Fibroblast of peridontal ligament (primary cell): Measurements from ENCODE around the gene TRAPPC2.

ENCODE experiments used
- DNase-seq: peaks from one replicate; pipeline ENCODE4 v3.0.0-alpha.2; 2010; ENCODE audit errors: extremely low read depth

Gene TRAPPC2

DNA sequence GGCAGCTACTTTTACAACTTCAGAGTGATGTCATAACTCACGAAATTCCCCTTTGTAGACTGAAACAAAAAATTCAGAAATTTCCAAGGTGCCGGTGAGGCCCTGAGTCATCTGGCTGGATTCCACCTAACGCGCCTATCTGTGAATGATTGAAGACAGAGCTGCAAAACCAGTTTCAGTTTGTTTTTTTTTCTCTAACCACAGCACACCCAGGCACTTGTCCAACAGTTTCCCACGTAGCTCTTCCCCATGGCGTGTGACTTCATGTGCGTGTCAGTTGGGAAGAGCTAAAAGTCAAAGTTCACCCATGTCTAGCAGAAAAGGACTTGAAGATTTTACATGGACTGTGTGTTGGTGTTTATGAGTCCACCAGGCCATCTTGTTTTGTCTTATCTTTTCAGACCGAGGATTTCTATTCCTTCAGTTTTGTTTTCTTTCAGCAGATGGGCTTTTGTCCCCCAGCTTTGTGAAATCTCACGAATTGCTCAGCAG is 65.1 kb downstream of the TRAPPC2 start:
- DNase-seq, result peak; percentile 97

DNA sequence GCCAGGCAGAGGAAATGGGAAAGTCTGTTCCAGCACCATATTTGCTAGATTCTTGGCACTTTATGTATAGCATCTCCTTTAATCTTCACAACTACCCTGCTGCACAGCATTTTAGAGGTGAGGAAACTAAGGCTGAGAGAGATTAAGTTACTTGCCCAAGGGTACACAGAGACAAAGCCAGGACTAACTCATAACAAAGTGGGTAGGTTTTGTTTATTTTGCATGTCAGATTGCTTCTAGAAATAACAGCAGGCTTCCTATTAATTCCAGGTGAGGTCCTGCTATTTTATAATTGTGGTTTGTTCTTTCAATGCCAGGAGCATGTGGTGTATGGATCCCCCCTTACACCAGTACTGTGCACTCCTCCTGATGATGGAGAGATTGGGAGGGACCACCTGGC is 66.5 kb downstream of the TRAPPC2 start:
- DNase-seq, result no peak

GRCh38 chrX:13666836-13667235 is 67.6 kb downstream of the TRAPPC2 start:
- no peak for DNase-seq

DNA sequence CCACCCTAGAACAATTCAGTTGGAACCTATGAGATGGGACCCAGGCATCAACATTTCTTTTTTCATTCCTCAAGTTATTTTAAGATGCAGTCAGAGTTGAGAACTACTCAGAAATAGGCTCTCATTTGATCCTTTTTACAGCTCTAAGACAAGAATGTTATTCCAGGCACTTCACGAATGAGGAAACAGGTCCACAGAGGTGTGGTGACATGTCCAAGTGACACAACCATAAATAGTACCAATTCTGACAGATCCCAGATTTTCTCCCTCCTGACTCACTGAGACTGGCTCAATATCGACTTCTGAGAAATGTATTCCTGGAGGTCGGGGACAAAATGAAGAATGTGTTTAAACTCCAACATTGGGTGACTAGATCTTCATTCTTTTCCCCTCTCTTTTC is 70.4 kb downstream of the TRAPPC2 start:
- DNase-seq, result no peak

DNA sequence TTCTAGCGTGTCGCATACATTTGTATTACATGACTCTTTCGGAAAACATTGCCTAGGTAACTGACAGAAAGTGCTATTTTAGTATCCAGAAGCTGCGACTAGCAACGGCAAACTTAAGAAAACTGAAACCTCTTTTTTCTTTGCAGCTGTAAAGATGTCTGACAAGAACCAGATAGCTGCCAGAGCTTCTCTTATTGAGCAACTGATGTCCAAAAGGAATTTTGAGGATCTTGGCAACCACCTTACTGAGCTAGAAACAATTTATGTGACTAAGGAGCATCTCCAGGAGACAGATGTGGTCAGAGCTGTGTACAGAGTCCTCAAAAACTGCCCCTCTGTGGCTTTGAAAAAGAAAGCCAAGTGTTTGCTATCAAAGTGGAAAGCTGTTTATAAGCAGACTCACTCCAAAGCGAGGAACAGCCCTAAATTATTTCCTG is 72.0 kb downstream of the TRAPPC2 start:
- peak; percentile 83 for DNase-seq
